ENCODE data around the gene PDE6H. TPM values are rescaled to one million over a fixed set of nuclear protein-coding genes. Genes with fewer than 3 reads are reported as not detected.

Gene PDE6H
- total RNA-seq, 1 experiment from 2014 or later = not detected

DNA sequence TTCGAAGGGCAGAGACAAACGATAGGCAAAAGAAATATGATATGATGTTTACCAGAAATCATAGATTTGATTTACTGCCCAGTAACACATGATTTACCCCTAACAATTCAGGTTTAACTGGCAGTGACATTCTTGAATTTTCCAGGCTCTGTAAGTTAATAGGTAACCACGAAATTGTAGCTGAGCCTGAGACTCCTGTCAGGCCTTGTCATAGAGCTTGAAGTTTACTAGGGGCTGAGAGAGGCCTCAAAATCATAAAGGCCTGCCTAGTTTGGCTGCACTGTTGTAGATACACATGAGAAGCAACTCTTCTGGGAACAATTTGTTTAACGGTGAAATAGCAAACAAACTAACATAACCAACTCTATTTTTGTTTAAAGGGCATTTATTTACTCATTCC lies 37.8 kb upstream of the PDE6H start:
- peak overlapping the region; percentile 63 for H2AFZ ChIP-seq
- DNase-seq = peak; percentile 11 to 62

DNA sequence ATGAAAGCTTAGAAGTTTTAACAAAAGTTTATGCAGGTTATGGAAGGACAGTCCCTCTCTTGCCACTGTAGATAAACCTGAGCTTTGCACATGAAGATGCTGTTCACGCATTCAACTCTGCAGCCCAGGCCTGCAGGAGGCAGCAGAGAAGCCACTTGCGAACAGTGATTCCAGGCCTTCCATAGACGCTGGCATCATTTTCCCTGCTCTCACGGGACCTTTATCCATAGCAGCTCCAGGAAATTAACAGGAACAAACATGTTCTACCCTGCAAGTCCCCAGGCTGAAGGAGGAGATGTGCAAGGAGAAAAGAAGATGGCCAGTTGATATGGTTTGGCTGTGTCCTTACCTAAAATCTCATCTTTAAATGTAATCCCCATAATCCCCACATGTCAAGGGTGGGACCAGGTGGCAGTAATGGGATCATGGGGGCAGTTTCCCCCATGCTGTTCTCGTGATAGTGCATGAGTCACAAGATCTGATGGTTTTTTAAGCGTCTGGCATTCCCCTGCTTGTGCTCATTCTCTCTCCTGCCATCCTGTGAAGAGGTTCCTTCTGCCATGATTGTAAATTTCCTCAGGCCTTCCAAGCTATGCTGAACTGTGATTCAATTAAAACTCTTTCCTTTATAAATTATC lies 36.5 kb upstream of the PDE6H start:
- no peak for DNase-seq
- intact Hi-C loops (cut with micrococcal nuclease; ENCODE audit: unreplicated experiment) = no loop called here
- Histone ChIP-seq H3K27me3 (ENCODE audit: insufficient read depth, low read depth) (no peaks in the 10 kb centered on the region), H3K79me2 (ENCODE audit: low read depth) (no peaks in the 10 kb centered on the region), H3K9me3 (ENCODE audit: insufficient read depth, low read depth) (peaks cover 9% of the 10 kb centered on the region), H2AFZ (no peak overlapping the region), H4K20me1 (ENCODE audit: insufficient read depth) (no peaks in the 10 kb centered on the region), H3F3A (ENCODE audit: insufficient read depth, low read depth) (peaks cover 30% of the 10 kb centered on the region), H3K4me2 (no peak overlapping the region), H3K36me3 (ENCODE audit: low read depth) (peaks cover 16% of the 10 kb centered on the region), H3K9me2 (ENCODE audit: insufficient read depth) (no peaks in the 10 kb centered on the region), H3K4me1 (replicated peaks; ENCODE audit: insufficient read depth) (peaks cover 46% of the 10 kb centered on the region), H3K4me3 (no peak overlapping the region), H3K27ac (no peak overlapping the region)
- POLR2A ChIA-PET (ENCODE audit: unreplicated experiment) = interaction anchor here (0.6 kb wide), 1 partner anchor 54 kb away, joined by 3 read pairs; no protein-coding TSS in a partner anchor
- CTCF ChIA-PET = no interaction called here
- BruUV-seq (replicated peaks) = no TSS peak
- no peak for TF ChIP-seq EZH2 (IDR thresholded peaks at IDR 0.05; ENCODE audit: low read depth)
- TF ChIP-seq, protein P1, sequence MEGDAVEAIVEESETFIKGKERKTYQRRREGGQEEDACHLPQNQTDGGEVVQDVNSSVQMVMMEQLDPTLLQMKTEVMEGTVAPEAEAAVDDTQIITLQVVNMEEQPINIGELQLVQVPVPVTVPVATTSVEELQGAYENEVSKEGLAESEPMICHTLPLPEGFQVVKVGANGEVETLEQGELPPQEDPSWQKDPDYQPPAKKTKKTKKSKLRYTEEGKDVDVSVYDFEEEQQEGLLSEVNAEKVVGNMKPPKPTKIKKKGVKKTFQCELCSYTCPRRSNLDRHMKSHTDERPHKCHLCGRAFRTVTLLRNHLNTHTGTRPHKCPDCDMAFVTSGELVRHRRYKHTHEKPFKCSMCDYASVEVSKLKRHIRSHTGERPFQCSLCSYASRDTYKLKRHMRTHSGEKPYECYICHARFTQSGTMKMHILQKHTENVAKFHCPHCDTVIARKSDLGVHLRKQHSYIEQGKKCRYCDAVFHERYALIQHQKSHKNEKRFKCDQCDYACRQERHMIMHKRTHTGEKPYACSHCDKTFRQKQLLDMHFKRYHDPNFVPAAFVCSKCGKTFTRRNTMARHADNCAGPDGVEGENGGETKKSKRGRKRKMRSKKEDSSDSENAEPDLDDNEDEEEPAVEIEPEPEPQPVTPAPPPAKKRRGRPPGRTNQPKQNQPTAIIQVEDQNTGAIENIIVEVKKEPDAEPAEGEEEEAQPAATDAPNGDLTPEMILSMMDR (conservative IDR thresholded peaks at IDR 0.05) = no peak

More for the DNA sequence above, 37.8 kb upstream of the PDE6H start:
- peak overlapping the region; percentile 97 for H3K27ac ChIP-seq
- ChIA-PET CTCF (no interaction called here), POLR2A (ENCODE audit: unreplicated experiment) (interaction anchor here (0.6 kb wide), 1 partner anchor 17 kb away, joined by 4 read pairs; no protein-coding TSS in a partner anchor)
- H3K27me3 ChIP-seq (ENCODE audit: insufficient read depth, low read depth) = no peaks in the 10 kb centered on the region
- peaks cover 9% of the 10 kb centered on the region for H3K9me3 ChIP-seq (ENCODE audit: insufficient read depth, low read depth)
- no peaks in the 10 kb centered on the region for H4K20me1 ChIP-seq (ENCODE audit: insufficient read depth)
- H3K36me3 ChIP-seq (ENCODE audit: low read depth) = peaks cover 15% of the 10 kb centered on the region
- intact Hi-C loops (cut with micrococcal nuclease; ENCODE audit: unreplicated experiment) = no loop called here
- H3F3A ChIP-seq (ENCODE audit: insufficient read depth, low read depth) = peaks cover 39% of the 10 kb centered on the region
- no peak overlapping the region for H3K4me3 ChIP-seq
- no peak for TF ChIP-seq EZH2 (IDR thresholded peaks at IDR 0.05; ENCODE audit: low read depth)
- TF ChIP-seq, protein P1 (conservative IDR thresholded peaks at IDR 0.05) = no peak
- H3K79me2 ChIP-seq (ENCODE audit: low read depth) = no peaks in the 10 kb centered on the region
- H3K4me1 ChIP-seq (replicated peaks; ENCODE audit: insufficient read depth) = peaks cover 59% of the 10 kb centered on the region
- BruUV-seq (replicated peaks) = no TSS peak
- 0 out of 2 replicates have a peak overlapping the region, but pooled peaks have one; percentile 12 for H3K4me2 ChIP-seq
- no peaks in the 10 kb centered on the region for H3K9me2 ChIP-seq (ENCODE audit: insufficient read depth)

DNA sequence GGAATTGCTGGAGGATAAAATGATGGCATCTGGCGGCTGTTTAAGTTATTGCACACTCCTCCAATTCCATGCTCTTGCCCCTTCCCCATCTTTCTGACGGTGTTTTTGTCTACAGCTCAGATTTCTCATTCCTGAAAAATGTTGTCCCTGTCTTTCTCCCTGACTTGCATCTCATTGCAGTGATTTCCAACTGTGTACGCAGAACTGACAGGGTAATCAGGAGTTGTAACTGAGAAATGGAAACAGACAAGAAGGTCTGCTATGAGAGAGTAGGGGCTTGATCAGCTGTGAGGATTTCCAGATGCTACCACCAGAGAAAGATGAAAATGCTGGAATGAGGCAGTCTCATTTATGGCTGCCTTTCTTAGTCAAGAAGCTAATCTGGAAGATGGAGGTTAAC lies 35.8 kb upstream of the PDE6H start:
- Histone ChIP-seq H4K20me1 (ENCODE audit: insufficient read depth) (no peaks in the 10 kb centered on the region), H3K27me3 (ENCODE audit: insufficient read depth, low read depth) (no peaks in the 10 kb centered on the region), H3F3A (ENCODE audit: insufficient read depth, low read depth) (peaks cover 23% of the 10 kb centered on the region), H3K9me3 (ENCODE audit: insufficient read depth, low read depth) (peaks cover 9% of the 10 kb centered on the region), H2AFZ (no peak overlapping the region), H3K4me2 (no peak overlapping the region), H3K9me2 (ENCODE audit: insufficient read depth) (no peaks in the 10 kb centered on the region), H3K79me2 (ENCODE audit: low read depth) (no peaks in the 10 kb centered on the region), H3K4me1 (replicated peaks; ENCODE audit: insufficient read depth) (peaks cover 39% of the 10 kb centered on the region), H3K4me3 (no peak overlapping the region), H3K27ac (no peak overlapping the region), H3K36me3 (ENCODE audit: low read depth) (peaks cover 22% of the 10 kb centered on the region)
- no peak for DNase-seq
- ChIA-PET POLR2A (ENCODE audit: unreplicated experiment) (interaction anchor here (0.6 to 0.7 kb wide), 2 partner anchors 53 to 1872 kb away, joined by 3 read pairs; no protein-coding TSS in a partner anchor), CTCF (no interaction called here)
- TF ChIP-seq EZH2 (IDR thresholded peaks at IDR 0.05; ENCODE audit: low read depth) = no peak
- TF ChIP-seq, protein P1 (conservative IDR thresholded peaks at IDR 0.05) = no peak
- no TSS peak for BruUV-seq (replicated peaks)
- intact Hi-C loops (cut with micrococcal nuclease; ENCODE audit: unreplicated experiment) = no loop called here
